Astrocyte of the cerebellum (primary cell): ENCODE measurements around the gene BLOC1S3.

Experiments
- DNase-seq: peaks from one replicate; pipeline ENCODE4 v3.0.0-alpha.2; 2011; ENCODE audit warnings: low read depth
- H3K4me3 ChIP-seq: 2 replicates; pipeline ENCODE4 v1.5.1; 2011; ENCODE audit warnings: mild to moderate bottlenecking, low read depth, low read length, moderate library complexity
- CTCF ChIP-seq: IDR thresholded peaks from 2 replicates; pipeline ENCODE4 v1.5.1; 2012; ENCODE audit warnings: low read length, low read depth, moderate library complexity, mild to moderate bottlenecking; ENCODE audit errors: missing control alignments
- in situ Hi-C: cut with HindIII; loops from 2 replicates; pipeline ENCODE4 v1.10.0; 2017; ENCODE audit warnings: low sequenced_read_pairs

The BLOC1S3 gene

GRCh38 chr19:45178262-45179071 lies at the start of gene BLOC1S3:
Gene BLOC1S3, plus strand, starts transcription at chr19:45178784. Its CDS starts 513 bp downstream, at chr19:45179297.
- peak; percentile 35 for TF ChIP-seq CTCF
- peak within 1 kb of the TSS; percentile 96 for H3K4me3 ChIP-seq
- in situ Hi-C loops: no loop called here
- peak; percentile 100 for DNase-seq

GRCh38 chr19:45128806-45129205 lies 49.8 kb upstream of the BLOC1S3 start:
- DNase-seq: no peak
- in situ Hi-C loops: no loop called here
- H3K4me3 ChIP-seq: no peak overlapping the region
- no peak for TF ChIP-seq CTCF

- H3K4me3 ChIP-seq: no peak overlapping the region
- in situ Hi-C loops: no loop called here
- TF ChIP-seq CTCF: no peak
- DNase-seq: no peak
These were observed 48.3 kb upstream of the BLOC1S3 start for GRCh38 chr19:45130236-45130635.

- in situ Hi-C loops: no loop called here
- no peak for TF ChIP-seq CTCF
- DNase-seq: no peak
- H3K4me3 ChIP-seq: no peak overlapping the region
These were observed 47.5 kb upstream of the BLOC1S3 start for GRCh38 chr19:45130888-45131615.

GRCh38 chr19:45133661-45134060 lies 44.9 kb upstream of the BLOC1S3 start:
- DNase-seq: no peak
- in situ Hi-C loops: no loop called here
- TF ChIP-seq CTCF: no peak
- no peak overlapping the region for H3K4me3 ChIP-seq

- H3K4me3 ChIP-seq: no peak overlapping the region
- in situ Hi-C loops: no loop called here
- TF ChIP-seq CTCF: no peak
- DNase-seq: no peak
These were observed 43.3 kb upstream of the BLOC1S3 start for GRCh38 chr19:45135176-45135885.
